Upper lobe of left lung (tissue), 4 donors: ENCODE measurements around the gene AGAP6.
"Not testable (repeated sequence)": the region's sequence is repeated elsewhere in the genome, so short reads cannot be mapped to it uniquely, and the experiment has no call there.

Experiments
- CTCF ChIP-seq, 6 experiments: fragments of 450-650 bp in 4 of 6; fragments of 200-600 bp in 2 of 6; sonication (generic) in 2 of 6; IDR thresholded peaks; one replicate each; pipeline ENCODE4 v1.5.1; 2016 to 2019; ENCODE audit warnings: antibody characterized with exemption in 6 of 6
- EP300 ChIP-seq, 4 donors: sonication (generic); formaldehyde crosslinking; IDR thresholded peaks; one replicate each; pipeline ENCODE4 v1.5.1; 2017; ENCODE audit warnings: antibody characterized with exemption in 4 of 4, control low read depth in 2 of 4
- POLR2A ChIP-seq, 4 donors: fragments of 450-650 bp; IDR thresholded peaks; one replicate each; pipeline ENCODE4 v1.5.1; 2016 to 2017; ENCODE audit warnings: antibody characterized with exemption in 4 of 4, mild to moderate bottlenecking in 2 of 4
- POLR2AphosphoS5 ChIP-seq, 2 donors: sonication (generic); formaldehyde crosslinking; IDR thresholded peaks; one replicate each; pipeline ENCODE4 v1.5.1; 2017; ENCODE audit warnings: antibody characterized with exemption in 2 of 2

GRCh38 chr10:49942339-49942705 is 45.9 kb upstream of the AGAP6 start:
- TF ChIP-seq CTCF, POLR2A, POLR2AphosphoS5, EP300 (IDR thresholded peaks at IDR 0.05): not testable (repeated sequence)
